GM20000 (cell line): ENCODE data around the gene CLSTN3.

ENCODE experiments used
- DNase-seq: peaks from one replicate; pipeline ENCODE4 v3.0.0; 2012; ENCODE audit warnings: low spot score
- CTCF ChIP-seq: IDR thresholded peaks from 2 replicates; pipeline ENCODE4 v1.5.1; 2012; ENCODE audit warnings: mild to moderate bottlenecking, control low read depth; ENCODE audit errors: extremely low read depth, missing control alignments

Gene CLSTN3

DNA sequence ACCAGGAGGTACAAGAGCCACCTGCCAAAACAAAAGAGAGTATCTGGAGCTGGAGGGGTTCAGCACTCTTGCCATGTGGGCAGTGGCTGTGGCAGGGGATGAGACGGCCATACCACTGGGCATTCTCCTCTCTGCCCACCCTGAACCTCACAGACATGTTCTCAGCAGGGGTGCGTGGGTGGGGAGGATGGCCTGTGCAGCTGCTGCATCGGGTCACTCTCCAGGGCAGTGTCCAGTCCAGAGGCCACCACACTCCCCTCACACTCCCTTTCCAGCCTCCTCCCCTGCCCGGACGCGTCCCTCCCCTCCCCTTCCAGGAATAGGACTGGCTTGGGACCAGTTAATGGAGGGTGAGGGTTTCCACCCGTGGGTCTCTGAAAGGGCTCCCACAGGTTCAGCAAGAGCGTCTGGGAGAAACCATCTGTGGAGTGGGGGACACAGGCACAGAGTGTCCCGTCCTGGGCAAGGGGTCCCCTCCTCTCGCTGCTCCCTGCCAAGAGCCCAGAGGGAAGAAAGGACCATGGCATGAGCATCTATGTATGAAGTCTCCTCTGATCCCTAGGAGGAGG, 38.4 kb upstream of the CLSTN3 start:
- DNase-seq = no peak
- no peak for TF ChIP-seq CTCF

GRCh38 chr12:7092229-7092985, 37.8 kb upstream of the CLSTN3 start, which contains the start of gene C1R:
Gene C1R, minus strand, starts transcription at chr12:7092445. Its CDS starts 57 bp downstream, at chr12:7092388.
- peak; percentile 80 for DNase-seq

GRCh38 chr12:7092986-7093460, 37.1 kb upstream of the CLSTN3 start:
- no peak for TF ChIP-seq CTCF
- no peak for DNase-seq

More at GRCh38 chr12:7092229-7092985, 37.8 kb upstream of the CLSTN3 start, which contains the start of gene C1R:
- peak; percentile 71 for TF ChIP-seq CTCF

DNA sequence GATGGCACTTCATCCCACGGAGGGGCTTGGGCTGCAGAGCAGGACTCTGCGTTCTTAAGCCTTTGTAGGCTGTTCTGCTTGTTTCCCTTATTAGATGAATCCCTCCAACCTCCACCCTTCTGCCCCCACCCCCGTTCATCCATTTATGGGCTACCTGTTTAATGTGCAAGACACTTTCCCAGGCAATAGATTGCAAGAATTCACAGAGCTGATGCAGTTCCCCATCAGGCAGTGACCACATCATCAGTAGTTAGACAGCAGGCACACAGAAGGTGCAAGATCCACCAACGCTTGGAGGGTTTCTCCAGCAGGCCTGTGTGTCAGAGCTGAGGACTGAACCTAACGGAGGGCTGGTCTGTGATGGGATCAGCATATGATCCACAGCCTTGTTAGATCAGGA, 36.7 kb upstream of the CLSTN3 start:
- no peak for TF ChIP-seq CTCF

GRCh38 chr12:7093892-7094291, 36.3 kb upstream of the CLSTN3 start:
- no peak for DNase-seq

More for the DNA sequence above, 36.7 kb upstream of the CLSTN3 start:
- DNase-seq = no peak

GRCh38 chr12:7096006-7096932, 33.9 kb upstream of the CLSTN3 start:
- no peak for DNase-seq
- no peak for TF ChIP-seq CTCF

More at GRCh38 chr12:7093892-7094291, 36.3 kb upstream of the CLSTN3 start:
- no peak for TF ChIP-seq CTCF

DNA sequence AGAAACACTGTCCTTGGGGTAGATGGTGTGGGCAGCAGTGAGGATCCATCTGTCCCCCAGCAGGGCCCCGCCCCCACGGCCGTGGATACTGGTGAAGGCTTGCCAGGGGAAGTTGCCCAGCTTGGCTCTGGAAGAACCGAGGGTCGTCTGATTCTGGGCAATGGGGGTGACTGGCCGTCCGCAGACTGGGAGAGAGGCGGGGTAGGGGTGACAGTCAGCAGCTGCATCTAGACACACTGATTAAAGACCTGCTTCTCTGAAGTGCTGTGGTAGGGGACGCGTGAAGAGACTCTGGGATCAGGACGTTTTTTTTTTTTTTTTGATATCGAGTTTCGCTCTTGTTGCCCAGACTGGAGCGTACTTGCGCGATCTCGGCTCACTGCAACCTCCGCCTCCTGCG, 33.2 kb upstream of the CLSTN3 start:
- no peak for DNase-seq

More for the DNA sequence above, 33.2 kb upstream of the CLSTN3 start:
- TF ChIP-seq CTCF = no peak
